GM21619 (cell line): ENCODE measurements around the gene STK32C.

ENCODE experiments used
- ATAC-seq: cut with Tn5 transposase; IDR thresholded peaks from one replicate; pipeline ENCODE4 v1.9.1; 2021; ENCODE audit not compliant: unreplicated experiment

The STK32C gene

GRCh38 chr10:132236161-132236560 is 71.6 kb downstream of the STK32C start:
- ATAC-seq, result no peak

GRCh38 chr10:132234860-132235259 is 72.9 kb downstream of the STK32C start:
- no peak for ATAC-seq

GRCh38 chr10:132233501-132234085 is 74.2 kb downstream of the STK32C start:
- ATAC-seq, result no peak

- ATAC-seq, result no peak
These were observed 74.8 kb downstream of the STK32C start for GRCh38 chr10:132232981-132233380.

GRCh38 chr10:132232023-132232951 is 75.5 kb downstream of the STK32C start:
- no peak for ATAC-seq

GRCh38 chr10:132231656-132232022 is 76.1 kb downstream of the STK32C start:
- no peak for ATAC-seq

GRCh38 chr10:132230557-132231210 is 77.1 kb downstream of the STK32C start:
- ATAC-seq, result no peak

- ATAC-seq, result peak; percentile 72
These were observed 77.8 kb downstream of the STK32C start for GRCh38 chr10:132229834-132230556.

- ATAC-seq, result no peak
These were observed 78.7 kb downstream of the STK32C start for GRCh38 chr10:132229096-132229495.

- no peak for ATAC-seq
These were observed 79.1 kb downstream of the STK32C start for GRCh38 chr10:132228616-132229015.

- no peak for ATAC-seq
These were observed 79.8 kb downstream of the STK32C start for GRCh38 chr10:132227851-132228390.

- no peak for ATAC-seq
These were observed 81.0 kb downstream of the STK32C start for GRCh38 chr10:132226586-132227405.

- no peak for ATAC-seq
These were observed 81.9 kb downstream of the STK32C start for GRCh38 chr10:132225849-132226205.

- no peak for ATAC-seq
These were observed 82.5 kb downstream of the STK32C start for GRCh38 chr10:132225073-132225848.

- ATAC-seq, result no peak
These were observed 83.2 kb downstream of the STK32C start for GRCh38 chr10:132224343-132225072.

- no peak for ATAC-seq
These were observed 84.0 kb downstream of the STK32C start for GRCh38 chr10:132223611-132224342.

GRCh38 chr10:132223156-132223590 is 84.6 kb downstream of the STK32C start:
- ATAC-seq, result peak; percentile 89

GRCh38 chr10:132222726-132223125 is 85.0 kb downstream of the STK32C start:
- ATAC-seq, result no peak
